HEK293T (cell line): Measurements from ENCODE around the gene TBC1D22A.

ENCODE experiments used
- BHLHE40 ChIP-seq: fragments of 450-650 bp; IDR thresholded peaks from 2 replicates; pipeline ENCODE4 v1.6.1; 2016; ENCODE audit warnings: mild to moderate bottlenecking, moderate library complexity, borderline replicate concordance
- CTBP1 ChIP-seq: fragments of 450-650 bp; IDR thresholded peaks from 2 replicates; pipeline ENCODE4 v1.6.1; 2016; ENCODE audit warnings: borderline replicate concordance
- ELF4 ChIP-seq: fragments of 450-650 bp; IDR thresholded peaks from 2 replicates; pipeline ENCODE4 v1.6.1; 2017; ENCODE audit warnings: antibody characterized with exemption
- FOXA1 ChIP-seq: fragments of 450-650 bp; IDR thresholded peaks from 2 replicates; pipeline ENCODE4 v1.6.1; 2016; ENCODE audit warnings: mild to moderate bottlenecking
- FOXK2 ChIP-seq: fragments of 450-650 bp; IDR thresholded peaks from 2 replicates; pipeline ENCODE4 v1.6.1; 2016; ENCODE audit warnings: mild to moderate bottlenecking
- FOXM1 ChIP-seq: fragments of 450-650 bp; IDR thresholded peaks from 2 replicates; pipeline ENCODE4 v1.6.1; 2017; ENCODE audit warnings: mild to moderate bottlenecking, borderline replicate concordance
- HDGF ChIP-seq: fragments of 450-650 bp; IDR thresholded peaks from 2 replicates; pipeline ENCODE4 v1.6.1; 2017; ENCODE audit warnings: antibody characterized with exemption, borderline replicate concordance
- L3MBTL2 ChIP-seq: fragments of 450-650 bp; conservative IDR thresholded peaks from 2 replicates; pipeline ENCODE4 v1.6.1; 2016; ENCODE audit warnings: mild to moderate bottlenecking
- NFRKB ChIP-seq: fragments of 450-650 bp; IDR thresholded peaks from 2 replicates; pipeline ENCODE4 v1.6.1; 2016; ENCODE audit warnings: mild to moderate bottlenecking, moderate library complexity
- SUZ12 ChIP-seq: fragments of 450-650 bp; IDR thresholded peaks from 2 replicates; pipeline ENCODE4 v1.6.1; 2016; ENCODE audit warnings: mild to moderate bottlenecking
- TARDBP ChIP-seq: fragments of 450-650 bp; IDR thresholded peaks from 2 replicates; pipeline ENCODE4 v1.6.1; 2016
- TF ChIP-seq, protein P1 (sequence below): fragments of 450-650 bp; IDR thresholded peaks from 2 replicates; pipeline ENCODE4 v1.6.1; 2016

DNA sequence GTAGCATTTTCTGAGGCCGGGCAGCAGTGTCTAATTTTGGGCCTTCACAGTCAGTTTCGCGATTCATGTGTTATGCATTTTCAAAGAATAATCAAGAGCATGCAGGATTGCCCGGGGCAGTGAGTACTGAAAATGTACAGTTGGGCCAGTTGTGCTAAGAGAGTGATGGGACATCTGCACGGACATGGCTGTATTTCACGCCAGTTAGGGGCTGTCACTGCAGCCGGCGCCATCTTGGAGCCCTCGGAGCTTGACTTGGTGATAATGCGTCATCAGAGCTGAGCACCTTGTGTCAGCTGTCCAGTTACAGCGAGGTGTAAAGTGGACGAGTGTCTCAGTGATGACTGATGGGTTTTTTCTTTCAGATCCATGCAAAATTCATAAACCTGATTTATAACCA lies 188.9 kb downstream of the TBC1D22A start:
- TF ChIP-seq FOXK2 = no peak
- TF ChIP-seq FOXA1 = no peak
- TF ChIP-seq, protein P1, sequence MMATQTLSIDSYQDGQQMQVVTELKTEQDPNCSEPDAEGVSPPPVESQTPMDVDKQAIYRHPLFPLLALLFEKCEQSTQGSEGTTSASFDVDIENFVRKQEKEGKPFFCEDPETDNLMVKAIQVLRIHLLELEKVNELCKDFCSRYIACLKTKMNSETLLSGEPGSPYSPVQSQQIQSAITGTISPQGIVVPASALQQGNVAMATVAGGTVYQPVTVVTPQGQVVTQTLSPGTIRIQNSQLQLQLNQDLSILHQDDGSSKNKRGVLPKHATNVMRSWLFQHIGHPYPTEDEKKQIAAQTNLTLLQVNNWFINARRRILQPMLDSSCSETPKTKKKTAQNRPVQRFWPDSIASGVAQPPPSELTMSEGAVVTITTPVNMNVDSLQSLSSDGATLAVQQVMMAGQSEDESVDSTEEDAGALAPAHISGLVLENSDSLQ = no peak
- TF ChIP-seq L3MBTL2 = no peak
- no peak for TF ChIP-seq BHLHE40
- TF ChIP-seq CTBP1 = no peak
- no peak for TF ChIP-seq SUZ12
- no peak for TF ChIP-seq HDGF
- no peak for TF ChIP-seq ELF4
- no peak for TF ChIP-seq TARDBP
- no peak for TF ChIP-seq NFRKB
- no peak for TF ChIP-seq FOXM1
